A673 (cell line): ENCODE measurements around the gene NAT9.

Source experiments
- EZH2 ChIP-seq: fragments of 200-600 bp; sonication (generic); IDR thresholded peaks from 2 replicates; pipeline ENCODE4 v1.6.1; 2017; ENCODE audit warnings: borderline replicate concordance, low read depth, mild to moderate bottlenecking, mixed read lengths, antibody characterized with exemption, low read length; ENCODE audit not compliant: poor library complexity, severe bottlenecking
- TF ChIP-seq, protein P1 (sequence below): fragments of 300-800, 200-600 bp; sonication (generic); conservative IDR thresholded peaks from 2 replicates; pipeline ENCODE4 v1.5.1; 2017; ENCODE audit warnings: low read depth, mild to moderate bottlenecking, antibody characterized with exemption, low read length, moderate library complexity, mixed read lengths

DNA sequence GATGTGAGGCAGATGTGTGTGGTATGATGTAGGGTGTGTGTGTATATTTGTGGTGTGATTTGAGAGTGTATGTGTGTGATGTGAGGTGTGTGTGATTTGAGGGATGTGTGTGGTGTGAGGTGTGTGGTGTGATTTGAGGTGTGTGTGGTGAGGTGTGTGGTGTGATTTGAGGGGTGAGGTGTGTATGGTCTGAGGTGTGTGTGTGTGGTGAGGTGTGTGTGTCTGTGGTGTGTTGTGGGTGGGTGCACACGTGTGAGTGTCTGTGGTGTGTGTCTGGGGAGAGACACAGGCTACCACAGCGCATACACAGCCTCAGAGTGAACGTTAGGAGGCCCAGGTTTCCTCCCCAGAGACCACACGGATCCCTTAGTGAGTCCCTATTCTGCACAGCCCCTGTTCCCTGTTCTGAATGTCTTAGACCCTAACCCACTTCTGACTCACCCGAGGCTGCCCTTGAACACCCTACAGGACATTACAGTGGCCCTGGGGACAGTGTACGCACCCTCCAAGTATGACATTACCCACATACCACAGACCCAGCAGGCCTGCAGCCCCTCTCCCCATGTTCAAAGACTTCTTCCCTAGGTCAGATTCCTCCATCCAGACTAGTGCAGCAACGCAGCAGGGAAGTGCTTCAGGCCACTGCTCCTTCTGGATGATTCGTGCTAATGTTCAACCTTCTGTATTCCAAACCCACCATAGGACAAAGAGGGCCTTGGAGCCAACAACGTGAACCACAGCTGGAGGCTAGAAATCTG lies 42.6 kb downstream of the NAT9 start:
- TF ChIP-seq, protein P1, sequence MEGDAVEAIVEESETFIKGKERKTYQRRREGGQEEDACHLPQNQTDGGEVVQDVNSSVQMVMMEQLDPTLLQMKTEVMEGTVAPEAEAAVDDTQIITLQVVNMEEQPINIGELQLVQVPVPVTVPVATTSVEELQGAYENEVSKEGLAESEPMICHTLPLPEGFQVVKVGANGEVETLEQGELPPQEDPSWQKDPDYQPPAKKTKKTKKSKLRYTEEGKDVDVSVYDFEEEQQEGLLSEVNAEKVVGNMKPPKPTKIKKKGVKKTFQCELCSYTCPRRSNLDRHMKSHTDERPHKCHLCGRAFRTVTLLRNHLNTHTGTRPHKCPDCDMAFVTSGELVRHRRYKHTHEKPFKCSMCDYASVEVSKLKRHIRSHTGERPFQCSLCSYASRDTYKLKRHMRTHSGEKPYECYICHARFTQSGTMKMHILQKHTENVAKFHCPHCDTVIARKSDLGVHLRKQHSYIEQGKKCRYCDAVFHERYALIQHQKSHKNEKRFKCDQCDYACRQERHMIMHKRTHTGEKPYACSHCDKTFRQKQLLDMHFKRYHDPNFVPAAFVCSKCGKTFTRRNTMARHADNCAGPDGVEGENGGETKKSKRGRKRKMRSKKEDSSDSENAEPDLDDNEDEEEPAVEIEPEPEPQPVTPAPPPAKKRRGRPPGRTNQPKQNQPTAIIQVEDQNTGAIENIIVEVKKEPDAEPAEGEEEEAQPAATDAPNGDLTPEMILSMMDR, result no peak
- TF ChIP-seq EZH2, result no peak
